ENCODE data around the gene TRIM25. TPM values are rescaled to one million over a fixed set of nuclear protein-coding genes. Genes with fewer than 3 reads are reported as not detected.
A peak's percentile ranks its signal among the peaks of the same experiment; 100 is the strongest.
"Not testable (repeated sequence)": the region's sequence is repeated elsewhere in the genome, so short reads cannot be mapped to it uniquely, and the experiment has no call there.

TRIM25 gene
- polyA plus RNA-seq, 2 donors = 15.9 to 18.2 TPM

DNA sequence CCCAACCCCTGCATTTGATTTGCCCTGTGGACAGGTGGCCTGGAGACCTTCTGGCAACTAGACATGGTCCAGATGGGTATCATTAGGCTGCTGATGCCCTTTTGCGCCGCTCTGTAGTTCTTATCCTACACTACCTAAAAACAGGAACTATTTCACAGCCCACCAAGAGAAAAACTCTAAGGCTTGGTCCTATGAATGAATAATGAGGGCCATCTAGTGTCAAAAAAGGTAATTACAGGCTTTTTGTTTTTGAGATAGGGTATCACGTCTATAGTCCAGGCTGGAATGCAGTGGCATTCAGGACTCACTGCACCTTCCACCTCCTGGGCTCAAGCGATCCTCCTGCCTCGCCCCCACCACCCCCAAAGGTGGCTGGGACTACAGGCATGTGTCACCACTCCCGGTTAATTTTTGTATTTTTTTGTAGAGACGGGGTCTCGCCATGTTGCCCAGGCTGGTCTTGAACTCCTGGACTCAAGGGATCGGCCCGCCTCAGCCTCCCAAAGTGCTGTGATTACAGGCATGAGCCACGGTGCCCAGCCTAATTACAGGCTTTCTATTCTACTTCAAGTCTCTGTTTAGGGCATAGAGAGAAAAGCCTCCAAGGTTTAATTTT, 26.1 kb upstream of the TRIM25 start:
- no peaks in the 10 kb centered on the region for H3K27me3 ChIP-seq (ENCODE audit: control insufficient read depth in 1 of 2, insufficient read depth in 2 of 2, low read length in 2 of 2)
- H3K9me3 ChIP-seq (ENCODE audit: control insufficient read depth in 2 of 2, insufficient read depth in 1 of 2, low read depth in 1 of 2, low read length in 1 of 2) = no peaks in the 10 kb centered on the region
- 43 to 49% methylated on average over 11 of the region's 11 CpGs for WGBS, 2 donors
- no peak overlapping the region for H3K27ac ChIP-seq (ENCODE audit: low read depth in 2 of 2, low read length in 1 of 2)
- peaks cover 2 to 5% of the 10 kb centered on the region in 2 donors for H3K36me3 ChIP-seq (ENCODE audit: control insufficient read depth in 2 of 2, insufficient read depth in 2 of 2, low read length in 1 of 2)
- peaks cover 0 to 4% of the 10 kb centered on the region in 2 donors for H3K4me1 ChIP-seq (ENCODE audit: control insufficient read depth in 2 of 2, insufficient read depth in 2 of 2, low read length in 1 of 2)
- no peak overlapping the region for H3K4me3 ChIP-seq (ENCODE audit: low read depth in 1 of 2, low read length in 2 of 2)

DNA sequence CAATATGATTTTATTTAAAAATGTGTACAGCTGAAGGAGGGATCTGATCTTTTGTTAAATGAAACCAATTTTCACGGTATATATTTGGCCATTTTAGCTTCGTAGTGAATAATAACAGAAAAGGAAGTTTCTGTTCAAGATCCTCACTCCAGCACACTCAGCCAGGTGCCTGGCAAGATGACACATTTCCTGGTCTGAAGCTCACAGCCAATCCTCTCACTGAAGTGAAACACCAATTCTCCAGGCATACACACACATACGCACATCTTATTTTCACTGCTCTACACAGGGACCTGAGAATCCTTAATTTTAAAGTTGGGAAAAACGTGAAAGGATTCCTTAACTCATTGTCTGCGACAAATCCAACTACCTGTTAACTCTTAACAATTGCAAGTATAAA, 24.4 kb upstream of the TRIM25 start:
- H3K36me3 ChIP-seq (ENCODE audit: control insufficient read depth in 2 of 2, insufficient read depth in 2 of 2, low read length in 1 of 2) = not testable (repeated sequence)

DNA sequence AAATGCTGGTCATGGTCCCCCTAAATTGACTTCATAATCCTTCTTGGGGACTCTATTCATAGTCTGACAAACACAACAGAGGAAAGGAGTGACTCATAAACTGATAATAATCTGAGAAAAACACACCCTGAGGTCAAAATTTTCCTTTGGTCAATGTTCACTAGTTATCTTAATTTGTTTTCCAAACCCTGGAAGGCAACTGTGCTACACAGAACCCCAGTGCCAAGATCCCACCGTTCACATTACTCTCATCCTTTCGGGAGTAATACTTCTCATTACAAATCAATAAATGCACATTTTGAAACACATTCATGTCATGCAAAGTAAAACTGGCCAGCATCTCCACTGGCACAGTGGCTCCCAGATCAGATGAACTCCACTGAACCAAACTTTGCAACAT, 23.8 kb upstream of the TRIM25 start:
- 50 to 56% methylated on average over 2 of the region's 2 CpGs for WGBS, 2 donors
- Histone ChIP-seq H3K27ac (ENCODE audit: low read depth in 2 of 2, low read length in 1 of 2) (peak overlapping the region in 1 of 2 donors; percentile 39), H3K4me1 (ENCODE audit: control insufficient read depth in 2 of 2, insufficient read depth in 2 of 2, low read length in 1 of 2) (peaks cover 0 to 6% of the 10 kb centered on the region in 2 donors), H3K36me3 (ENCODE audit: control insufficient read depth in 2 of 2, insufficient read depth in 2 of 2, low read length in 1 of 2) (peaks cover 2 to 5% of the 10 kb centered on the region in 2 donors), H3K27me3 (ENCODE audit: control insufficient read depth in 1 of 2, insufficient read depth in 2 of 2, low read length in 2 of 2) (no peaks in the 10 kb centered on the region), H3K9me3 (ENCODE audit: control insufficient read depth in 2 of 2, insufficient read depth in 1 of 2, low read depth in 1 of 2, low read length in 1 of 2) (no peaks in the 10 kb centered on the region), H3K4me3 (ENCODE audit: low read depth in 1 of 2, low read length in 2 of 2) (no peak overlapping the region)

More for the DNA sequence above, 24.4 kb upstream of the TRIM25 start:
- WGBS, 2 donors = 75 to 83% methylated on average over 5 of the region's 5 CpGs
- not testable (repeated sequence) for H3K27ac ChIP-seq (ENCODE audit: low read depth in 2 of 2, low read length in 1 of 2); H3K4me1 ChIP-seq (ENCODE audit: control insufficient read depth in 2 of 2, insufficient read depth in 2 of 2, low read length in 1 of 2); H3K9me3 ChIP-seq (ENCODE audit: control insufficient read depth in 2 of 2, insufficient read depth in 1 of 2, low read depth in 1 of 2, low read length in 1 of 2); H3K27me3 ChIP-seq (ENCODE audit: control insufficient read depth in 1 of 2, insufficient read depth in 2 of 2, low read length in 2 of 2); H3K4me3 ChIP-seq (ENCODE audit: low read depth in 1 of 2, low read length in 2 of 2)

DNA sequence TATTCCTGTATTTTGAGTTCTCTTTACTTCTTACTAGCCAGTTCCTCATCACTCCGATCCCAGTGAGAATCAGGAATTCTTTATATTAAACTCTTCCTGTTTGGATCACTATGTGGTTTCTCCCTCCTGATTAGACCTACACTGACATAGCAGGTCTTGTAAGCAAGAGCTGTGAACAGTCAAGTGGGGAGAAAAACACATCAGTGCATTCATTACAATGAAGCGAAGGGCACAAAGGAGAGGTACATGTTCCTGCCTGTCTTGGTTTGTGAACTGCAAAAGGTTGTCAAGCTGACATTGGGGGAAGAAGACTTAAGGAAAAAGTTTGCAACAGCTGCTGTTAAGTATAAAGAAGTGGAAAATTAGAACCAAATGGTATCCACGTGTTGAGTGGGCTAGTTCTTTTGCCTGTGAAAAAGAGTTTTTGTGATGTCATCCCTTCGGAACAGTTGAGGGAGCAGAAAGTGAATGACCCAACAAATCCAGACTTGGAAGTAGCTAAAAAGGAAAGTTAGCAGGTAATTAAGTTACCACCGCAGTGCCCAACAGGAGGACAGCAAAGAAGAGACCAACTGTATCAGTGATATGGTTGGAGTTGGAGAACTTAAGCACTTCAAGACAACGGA, 23.0 kb upstream of the TRIM25 start:
- peaks cover 2 to 5% of the 10 kb centered on the region in 2 donors for H3K36me3 ChIP-seq (ENCODE audit: control insufficient read depth in 2 of 2, insufficient read depth in 2 of 2, low read length in 1 of 2)
- H3K27me3 ChIP-seq (ENCODE audit: control insufficient read depth in 1 of 2, insufficient read depth in 2 of 2, low read length in 2 of 2) = no peaks in the 10 kb centered on the region
- H3K27ac ChIP-seq (ENCODE audit: low read depth in 2 of 2, low read length in 1 of 2) = peak overlapping the region; percentile 72 to 88
- H3K4me3 ChIP-seq (ENCODE audit: low read depth in 1 of 2, low read length in 2 of 2) = no peak overlapping the region
- peaks cover 0 to 6% of the 10 kb centered on the region in 2 donors for H3K4me1 ChIP-seq (ENCODE audit: control insufficient read depth in 2 of 2, insufficient read depth in 2 of 2, low read length in 1 of 2)
- H3K9me3 ChIP-seq (ENCODE audit: control insufficient read depth in 2 of 2, insufficient read depth in 1 of 2, low read depth in 1 of 2, low read length in 1 of 2) = no peaks in the 10 kb centered on the region
- WGBS, 2 donors = 48 to 63% methylated on average over 6 of the region's 6 CpGs

DNA sequence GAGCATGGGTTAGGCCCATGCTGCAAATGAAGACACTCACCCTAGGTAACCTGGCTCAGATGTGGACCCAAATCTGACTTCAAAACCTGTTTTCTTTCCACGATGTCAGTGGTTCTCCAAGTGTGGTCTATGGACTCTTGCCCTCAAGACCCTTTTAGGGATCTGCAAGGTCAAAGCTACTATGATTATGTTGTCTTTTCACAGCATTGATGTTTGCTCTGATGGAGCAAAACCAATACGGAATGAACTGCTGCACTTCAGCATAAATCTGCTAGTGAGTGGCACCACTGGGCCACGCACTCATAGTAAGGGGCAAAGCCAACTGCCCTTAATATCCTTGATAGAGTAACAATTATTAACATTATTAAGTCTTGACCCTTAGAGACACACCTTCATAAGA, 21.6 kb upstream of the TRIM25 start:
- Histone ChIP-seq H3K4me3 (ENCODE audit: low read depth in 1 of 2, low read length in 2 of 2) (no peak overlapping the region), H3K4me1 (ENCODE audit: control insufficient read depth in 2 of 2, insufficient read depth in 2 of 2, low read length in 1 of 2) (peaks cover 0 to 6% of the 10 kb centered on the region in 2 donors), H3K9me3 (ENCODE audit: control insufficient read depth in 2 of 2, insufficient read depth in 1 of 2, low read depth in 1 of 2, low read length in 1 of 2) (no peaks in the 10 kb centered on the region), H3K27ac (ENCODE audit: low read depth in 2 of 2, low read length in 1 of 2) (no peak overlapping the region), H3K36me3 (ENCODE audit: control insufficient read depth in 2 of 2, insufficient read depth in 2 of 2, low read length in 1 of 2) (peaks cover 0 to 5% of the 10 kb centered on the region in 2 donors), H3K27me3 (ENCODE audit: control insufficient read depth in 1 of 2, insufficient read depth in 2 of 2, low read length in 2 of 2) (no peaks in the 10 kb centered on the region)
- 84 to 91% methylated on average over 3 of the region's 3 CpGs for WGBS, 2 donors

DNA sequence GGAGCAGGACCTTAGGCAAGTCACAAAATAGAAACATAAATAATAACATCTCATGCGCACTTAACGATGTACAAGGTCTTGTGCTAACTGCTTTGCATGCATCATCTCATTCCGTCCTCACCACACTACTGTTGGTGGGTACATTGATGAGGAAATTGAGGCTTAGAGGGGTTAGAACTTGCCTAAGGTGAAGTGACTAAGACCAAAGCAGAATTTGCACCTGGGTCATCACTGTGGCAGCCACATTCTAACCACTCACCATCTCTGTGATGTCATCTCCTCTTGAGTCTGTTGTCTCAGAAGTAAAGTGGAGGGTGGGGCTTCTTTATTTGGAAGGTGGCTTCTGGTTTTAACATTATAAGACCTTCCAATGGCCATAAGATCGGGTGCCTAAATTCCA, 20.4 kb upstream of the TRIM25 start:
- no peaks in the 10 kb centered on the region for H3K27me3 ChIP-seq (ENCODE audit: control insufficient read depth in 1 of 2, insufficient read depth in 2 of 2, low read length in 2 of 2)
- 90 to 94% methylated on average over 4 of the region's 4 CpGs for WGBS, 2 donors
- no peak overlapping the region for H3K27ac ChIP-seq (ENCODE audit: low read depth in 2 of 2, low read length in 1 of 2)
- H3K4me3 ChIP-seq (ENCODE audit: low read depth in 1 of 2, low read length in 2 of 2) = no peak overlapping the region
- H3K36me3 ChIP-seq (ENCODE audit: control insufficient read depth in 2 of 2, insufficient read depth in 2 of 2, low read length in 1 of 2) = peaks cover 0 to 5% of the 10 kb centered on the region in 2 donors
- no peaks in the 10 kb centered on the region for H3K9me3 ChIP-seq (ENCODE audit: control insufficient read depth in 2 of 2, insufficient read depth in 1 of 2, low read depth in 1 of 2, low read length in 1 of 2)
- H3K4me1 ChIP-seq (ENCODE audit: control insufficient read depth in 2 of 2, insufficient read depth in 2 of 2, low read length in 1 of 2) = peaks cover 0 to 6% of the 10 kb centered on the region in 2 donors

DNA sequence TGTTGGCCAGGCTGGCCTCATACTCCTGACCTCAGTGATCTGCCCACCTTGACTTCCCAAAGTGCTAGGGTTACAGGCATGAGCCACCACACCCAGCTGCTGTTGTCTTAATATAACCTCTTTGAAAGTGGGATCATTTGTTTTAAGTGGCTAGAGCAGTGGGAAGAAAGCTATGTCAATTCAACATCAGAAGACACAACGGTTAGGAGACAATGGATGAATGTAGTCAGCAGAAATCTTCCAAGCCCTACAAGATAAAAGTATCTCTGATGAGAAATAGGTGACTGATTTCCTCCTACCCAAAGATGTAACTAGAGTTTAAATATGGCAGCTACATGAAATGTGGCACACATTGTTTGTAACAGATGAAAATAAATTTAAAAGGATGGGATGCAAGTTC, 20.0 kb upstream of the TRIM25 start:
- H3K27ac ChIP-seq (ENCODE audit: low read depth in 2 of 2, low read length in 1 of 2) = no peak overlapping the region
- peaks cover 0 to 5% of the 10 kb centered on the region in 2 donors for H3K36me3 ChIP-seq (ENCODE audit: control insufficient read depth in 2 of 2, insufficient read depth in 2 of 2, low read length in 1 of 2)
- H3K9me3 ChIP-seq (ENCODE audit: control insufficient read depth in 2 of 2, insufficient read depth in 1 of 2, low read depth in 1 of 2, low read length in 1 of 2) = no peaks in the 10 kb centered on the region
- no peaks in the 10 kb centered on the region for H3K27me3 ChIP-seq (ENCODE audit: control insufficient read depth in 1 of 2, insufficient read depth in 2 of 2, low read length in 2 of 2)
- no peak overlapping the region for H3K4me3 ChIP-seq (ENCODE audit: low read depth in 1 of 2, low read length in 2 of 2)
- H3K4me1 ChIP-seq (ENCODE audit: control insufficient read depth in 2 of 2, insufficient read depth in 2 of 2, low read length in 1 of 2) = peaks cover 0 to 6% of the 10 kb centered on the region in 2 donors
- 79 to 88% methylated on average over 1 of the region's 1 CpG for WGBS, 2 donors

DNA sequence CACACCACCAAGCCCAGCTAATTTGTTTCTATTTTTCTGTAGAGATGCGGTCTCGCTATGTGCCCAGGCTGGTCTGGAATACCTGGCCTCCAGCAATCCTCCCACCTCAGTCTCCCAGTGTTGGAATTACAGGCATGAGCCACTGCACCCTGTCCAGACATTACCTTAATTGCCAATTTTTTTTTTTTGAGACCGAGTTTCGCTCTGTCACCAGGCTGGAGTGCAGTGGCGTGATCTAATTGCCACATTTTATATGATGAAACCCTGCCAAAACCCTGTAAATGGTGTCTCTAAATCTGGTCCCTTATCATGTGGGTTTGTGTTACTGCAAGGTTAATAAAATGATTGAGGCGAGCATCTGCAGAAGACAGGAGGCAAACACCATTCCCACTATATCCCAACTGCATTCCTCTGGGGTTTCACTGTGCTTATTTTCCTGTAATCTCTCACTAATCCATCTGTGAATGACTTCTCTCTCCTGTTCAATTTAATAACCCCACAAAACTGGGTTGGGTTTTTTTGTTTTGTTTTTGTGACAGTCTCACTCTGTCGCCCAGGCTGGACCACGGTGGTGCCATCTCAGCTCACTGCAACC, 19.4 kb upstream of the TRIM25 start:
- Histone ChIP-seq H3K27ac (ENCODE audit: low read depth in 2 of 2, low read length in 1 of 2) (no peak overlapping the region), H3K27me3 (ENCODE audit: control insufficient read depth in 1 of 2, insufficient read depth in 2 of 2, low read length in 2 of 2) (no peaks in the 10 kb centered on the region), H3K36me3 (ENCODE audit: control insufficient read depth in 2 of 2, insufficient read depth in 2 of 2, low read length in 1 of 2) (peaks cover 0 to 5% of the 10 kb centered on the region in 2 donors), H3K4me3 (ENCODE audit: low read depth in 1 of 2, low read length in 2 of 2) (no peak overlapping the region), H3K4me1 (ENCODE audit: control insufficient read depth in 2 of 2, insufficient read depth in 2 of 2, low read length in 1 of 2) (peaks cover 0 to 6% of the 10 kb centered on the region in 2 donors), H3K9me3 (ENCODE audit: control insufficient read depth in 2 of 2, insufficient read depth in 1 of 2, low read depth in 1 of 2, low read length in 1 of 2) (no peaks in the 10 kb centered on the region)
- WGBS, 2 donors = 93% methylated on average over 8 of the region's 8 CpGs

DNA sequence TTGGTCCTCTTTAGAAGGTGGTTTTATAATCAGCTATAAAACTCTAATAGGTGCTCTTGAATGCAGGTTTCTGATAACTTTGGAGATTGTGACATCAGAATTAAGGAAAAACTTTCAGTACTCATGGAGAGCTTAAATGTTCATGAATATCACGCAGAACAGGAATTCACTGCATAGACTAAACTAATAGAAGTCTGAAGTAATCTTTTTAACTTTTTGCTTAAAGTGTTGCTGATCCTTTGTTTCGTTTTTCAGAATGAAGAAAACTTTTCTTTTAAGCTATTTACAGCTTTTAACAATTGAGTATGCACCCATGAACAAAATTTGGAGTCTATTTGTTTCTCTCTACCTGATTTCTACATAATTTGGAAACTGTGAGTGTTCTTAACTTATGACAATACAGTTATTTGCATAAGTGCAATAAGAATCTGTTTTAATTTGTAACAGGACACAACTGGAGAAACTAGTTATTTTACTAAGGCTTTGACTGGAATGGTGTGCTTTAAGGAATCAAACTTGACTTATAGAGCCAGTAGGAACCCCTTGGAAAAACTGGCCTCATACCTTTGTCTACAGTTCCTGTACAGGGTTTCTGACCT, 17.0 kb upstream of the TRIM25 start:
- Histone ChIP-seq H3K27ac (ENCODE audit: low read depth in 2 of 2, low read length in 1 of 2) (no peak overlapping the region), H3K27me3 (ENCODE audit: control insufficient read depth in 1 of 2, insufficient read depth in 2 of 2, low read length in 2 of 2) (no peaks in the 10 kb centered on the region), H3K36me3 (ENCODE audit: control insufficient read depth in 2 of 2, insufficient read depth in 2 of 2, low read length in 1 of 2) (peaks cover 0 to 3% of the 10 kb centered on the region in 2 donors), H3K4me3 (ENCODE audit: low read depth in 1 of 2, low read length in 2 of 2) (no peak overlapping the region), H3K9me3 (ENCODE audit: control insufficient read depth in 2 of 2, insufficient read depth in 1 of 2, low read depth in 1 of 2, low read length in 1 of 2) (no peaks in the 10 kb centered on the region), H3K4me1 (ENCODE audit: control insufficient read depth in 2 of 2, insufficient read depth in 2 of 2, low read length in 1 of 2) (peaks cover 0 to 6% of the 10 kb centered on the region in 2 donors)
- WGBS, 2 donors = 88 to 89% methylated on average over 2 of the region's 2 CpGs

Data from esophagus (tissue), 2 donors.